Diencephalon (tissue), 1 donor: ENCODE measurements around the gene FOSL2. TPM values are rescaled to one million over a fixed set of nuclear protein-coding genes. Genes with fewer than 3 reads are reported as not detected.

Experiments used
- small RNA-seq: library from RNA; depleted of rRNA; stranded (forward); fragments of <200 nt; gene quantifications from one replicate; pipeline ENCODE3, GENCODE V24; 2014
- total RNA-seq: library from RNA; depleted of rRNA; stranded (reverse); fragments of >200 nt; gene quantifications from one replicate; pipeline ENCODE4 v1.2.3, GENCODE V29; 2014

The FOSL2 gene
- 10.6 TPM for total RNA-seq

GRCh38 chr2:28392297-28393113 is at the start of gene FOSL2:
FOSL2 (plus strand) TSS chr2:28392858; CDS start chr2:28393721, 863 bp downstream.

Small RNA genes within 50 kb of the gene (small RNA-seq; reads per million reads assigned to genes)
- gene AC104695.3 = not detected
- not detected for gene SNRPGP7

Other genes starting within 250 kb of the FOSL2 start
- 10.6 TPM for gene PLB1, start 103.2 kb downstream of the FOSL2 start, total RNA-seq